ENCODE results near the gene SLC22A1.
"Not testable (repeated sequence)": the region's sequence is repeated elsewhere in the genome, so short reads cannot be mapped to it uniquely, and the experiment has no call there.

The SLC22A1 gene

GRCh38 chr6:160093946-160094345 is 27.7 kb upstream of the SLC22A1 start:
- DNase-seq (ENCODE audit: low spot score): no peak

GRCh38 chr6:160095146-160095845 is 26.3 kb upstream of the SLC22A1 start:
- no peak for DNase-seq (ENCODE audit: low spot score)

- no peak for DNase-seq (ENCODE audit: low spot score)
Observed at GRCh38 chr6:160101277-160102205, 20.1 kb upstream of the SLC22A1 start.

GRCh38 chr6:160102399-160102798 is 19.2 kb upstream of the SLC22A1 start:
- no peak for DNase-seq (ENCODE audit: low spot score)

GRCh38 chr6:160102956-160103824 is 18.4 kb upstream of the SLC22A1 start:
- no peak for DNase-seq (ENCODE audit: low spot score)

GRCh38 chr6:160103825-160104100 is 17.9 kb upstream of the SLC22A1 start:
- no peak for DNase-seq (ENCODE audit: low spot score)

- DNase-seq (ENCODE audit: low spot score): no peak
Observed at GRCh38 chr6:160104821-160105517, 16.6 kb upstream of the SLC22A1 start.

- DNase-seq (ENCODE audit: low spot score): no peak
Observed at GRCh38 chr6:160106010-160106409, 15.6 kb upstream of the SLC22A1 start.

- DNase-seq (ENCODE audit: low spot score): no peak
Observed at GRCh38 chr6:160106701-160107100, 14.9 kb upstream of the SLC22A1 start.

- no peak for DNase-seq (ENCODE audit: low spot score)
Observed at GRCh38 chr6:160108077-160108476, 13.5 kb upstream of the SLC22A1 start.

GRCh38 chr6:160110586-160111123 is 11.0 kb upstream of the SLC22A1 start:
- DNase-seq (ENCODE audit: low spot score): no peak

- no peak for DNase-seq (ENCODE audit: low spot score)
Observed at GRCh38 chr6:160111806-160112205, 9.8 kb upstream of the SLC22A1 start.

GRCh38 chr6:160112628-160113299 is 8.9 kb upstream of the SLC22A1 start:
- DNase-seq (ENCODE audit: low spot score): no peak

GRCh38 chr6:160114536-160114935 is 7.1 kb upstream of the SLC22A1 start:
- DNase-seq (ENCODE audit: low spot score): not testable (repeated sequence)

GRCh38 chr6:160115421-160115820 is 6.2 kb upstream of the SLC22A1 start:
- DNase-seq (ENCODE audit: low spot score): no peak

- DNase-seq (ENCODE audit: low spot score): no peak
Observed at GRCh38 chr6:160116411-160116810, 5.2 kb upstream of the SLC22A1 start.

- no peak for DNase-seq (ENCODE audit: low spot score)
Observed at GRCh38 chr6:160117137-160117536, 4.5 kb upstream of the SLC22A1 start.

- DNase-seq (ENCODE audit: low spot score): no peak
Observed at GRCh38 chr6:160118620-160119229, 2.9 kb upstream of the SLC22A1 start.

GRCh38 chr6:160120087-160120486 is 1.5 kb upstream of the SLC22A1 start:
- DNase-seq (ENCODE audit: low spot score): no peak

- DNase-seq (ENCODE audit: low spot score): no peak
Observed at GRCh38 chr6:160121981-160122380, 366 bp downstream of the SLC22A1 start.

GRCh38 chr6:160122744-160123143 is 1.1 kb downstream of the SLC22A1 start:
- DNase-seq (ENCODE audit: low spot score): no peak

All from Ammon's horn (tissue), 1 donor.